K562 (cell line): ENCODE results near the gene KCTD15. TPM values are rescaled to one million over a fixed set of nuclear protein-coding genes. Genes with fewer than 3 reads are reported as not detected.

Experiments used
- ATF4 ChIP-seq: fragments of 450-650 bp; formaldehyde crosslinking; IDR thresholded peaks from 2 replicates; pipeline ENCODE4 v1.4.0; 2022; ENCODE audit warnings: mild to moderate bottlenecking, moderate library complexity
- CCNT2 ChIP-seq: IDR thresholded peaks from 2 replicates; pipeline ENCODE4 v1.6.1; 2011; ENCODE audit warnings: borderline replicate concordance, low read depth, mild to moderate bottlenecking, moderate library complexity, mixed read lengths, low read length; ENCODE audit not compliant: insufficient read length; ENCODE audit errors: extremely low read depth
- CREB1 ChIP-seq, 2 experiments: sonication (generic) in 1 of 2; formaldehyde crosslinking in 1 of 2; IDR thresholded peaks; 2 replicates each; pipeline versions ENCODE4 v1.6.1 to v1.8.0; 2012 to 2022; ENCODE audit warnings: inconsistent platforms in 1 of 2, mild to moderate bottlenecking in 1 of 2, missing genetic modification reagents in 1 of 2, moderate library complexity in 1 of 2
- CREM ChIP-seq: IDR thresholded peaks from 2 replicates; pipeline ENCODE4 v1.6.1; 2014; ENCODE audit warnings: antibody characterized with exemption, low read depth
- EHMT2 ChIP-seq: fragments of 450-650 bp; IDR thresholded peaks from 2 replicates; pipeline ENCODE4 v1.6.1; 2018; ENCODE audit warnings: antibody characterized with exemption
- FOXJ3 ChIP-seq: sonication (generic); formaldehyde crosslinking; IDR thresholded peaks from 2 replicates; pipeline ENCODE4 v1.4.0; 2020; ENCODE audit warnings: mild to moderate bottlenecking, missing genetic modification reagents
- HNRNPK ChIP-seq: fragments of 200-400 bp; formaldehyde crosslinking; IDR thresholded peaks from one replicate; pipeline ENCODE4 v1.6.1; 2018; ENCODE audit warnings: mild to moderate bottlenecking, low read depth, low read length; ENCODE audit not compliant: poor library complexity, severe bottlenecking
- KHSRP ChIP-seq: fragments of 450-650 bp; IDR thresholded peaks from 2 replicates; pipeline ENCODE4 v1.6.1; 2017
- NEUROD1 ChIP-seq: fragments of 150-350 bp; IDR thresholded peaks from 2 replicates; pipeline ENCODE4 v1.6.1; 2014; ENCODE audit warnings: borderline replicate concordance, low read length, low read depth; ENCODE audit not compliant: partially characterized antibody
- NR4A1 ChIP-seq, 2 experiments: fragments of 250-450 bp in 1 of 2; fragments of 450-650 bp in 1 of 2; sonication (Bioruptor Pico) in 1 of 2; IDR thresholded peaks; 2 replicates each; pipeline versions ENCODE4 v1.4.0 to v1.6.1; 2016 to 2020; ENCODE audit warnings: mild to moderate bottlenecking in 2 of 2, missing compliant biosample characterization in 1 of 2, missing genetic modification characterization in 1 of 2, moderate library complexity in 1 of 2
- PHB2 ChIP-seq: fragments of 450-650 bp; IDR thresholded peaks from 2 replicates; pipeline ENCODE4 v1.6.1; 2017; ENCODE audit warnings: low read depth
- POLR2A ChIP-seq: fragments of 450-650 bp; conservative IDR thresholded peaks from 2 replicates; pipeline ENCODE4 v1.6.1; 2016
- POLR2G ChIP-seq: fragments of 200-400 bp; formaldehyde crosslinking; IDR thresholded peaks from 2 replicates; pipeline ENCODE4 v1.6.1; 2017; ENCODE audit warnings: low read depth, mild to moderate bottlenecking, antibody characterized with exemption, low read length, moderate library complexity
- RBM17 ChIP-seq: fragments of 200-400 bp; formaldehyde crosslinking; IDR thresholded peaks from 2 replicates; pipeline ENCODE4 v1.6.1; 2017; ENCODE audit warnings: low read depth, mild to moderate bottlenecking, low read length, borderline replicate concordance
- SOX6 ChIP-seq: fragments of 450-650 bp; IDR thresholded peaks from 2 replicates; pipeline ENCODE4 v1.6.1; 2014; ENCODE audit warnings: mild to moderate bottlenecking
- SRSF3 ChIP-seq: fragments of 200-400 bp; formaldehyde crosslinking; IDR thresholded peaks from 2 replicates; pipeline ENCODE4 v1.6.1; 2016; ENCODE audit warnings: mild to moderate bottlenecking, low read length, moderate library complexity; ENCODE audit not compliant: insufficient read depth
- TFE3 ChIP-seq: fragments of 450-650 bp; formaldehyde crosslinking; IDR thresholded peaks from 2 replicates; pipeline ENCODE4 v1.4.0; 2020; ENCODE audit warnings: mild to moderate bottlenecking, mixed read lengths
- ZBTB33 ChIP-seq: sonication (generic); formaldehyde crosslinking; IDR thresholded peaks from 2 replicates; pipeline ENCODE4 v1.8.1; 2023; ENCODE audit warnings: mild to moderate bottlenecking, missing genetic modification reagents
- ZNF408 ChIP-seq: fragments of 250-450 bp; sonication (Bioruptor Pico); IDR thresholded peaks from 2 replicates; pipeline ENCODE4 v1.4.0; 2020; ENCODE audit warnings: low read depth, mild to moderate bottlenecking, moderate library complexity
- ZNF431 ChIP-seq: sonication (generic); formaldehyde crosslinking; IDR thresholded peaks from 2 replicates; pipeline ENCODE4 v1.8.0; 2022; ENCODE audit warnings: mild to moderate bottlenecking, missing genetic modification reagents
- ZNF449 ChIP-seq: fragments of 250-450 bp; sonication (Bioruptor Pico); IDR thresholded peaks from 2 replicates; pipeline ENCODE4 v1.8.0; 2022; ENCODE audit warnings: moderate library complexity, mild to moderate bottlenecking, inconsistent platforms
- ZSCAN29 ChIP-seq: fragments of 450-650 bp; IDR thresholded peaks from 2 replicates; pipeline ENCODE4 v1.6.1; 2017
- polyA plus RNA-seq, 8 experiments: library from polyadenylated mRNA; depleted of rRNA in 4 of 8; stranded (reverse) in 5 of 8; unstranded in 3 of 8; fragments of >200 nt; fragmentation: Nextera tagmentation in 2 of 8; fragmentation: Illumina TruSeq in 1 of 8; extraction: Ambion mirVana in 2 of 8; extraction: Trizol in 1 of 8; gene quantifications; 2 replicates each; pipeline versions ENCODE4 v1.2.1 to v1.2.3, GENCODE V29; 2011 to 2014; ENCODE audit warnings: inconsistent platforms in 1 of 8, missing spikeins in 1 of 8
- total RNA-seq, 7 experiments: library from RNA; depleted of rRNA in 6 of 7; stranded (reverse); fragments of >200 nt in 6 of 7; fragmentation: Illumina TruSeq in 2 of 7; extraction: Trizol in 2 of 7; gene quantifications; 2 replicates each; pipeline versions ENCODE4 v1.2.1 to v1.2.3, GENCODE V29; 2011 to 2021; ENCODE audit warnings: low replicate concordance in 1 of 7

Gene KCTD15
- total and polyA plus RNA-seq, 9 of the 15 experiments (the other 6 are each of a cell fraction or from before 2014, with no cell fraction given) = 1.7 to 49.0 (median 11.8) TPM

GRCh38 chr19:33797802-33798671 lies 1.4 kb downstream of the KCTD15 start (continued):
- TF ChIP-seq ATF4 (CRISPR knock-in tag) (no peak), NEUROD1 (no peak), ZNF408 (CRISPR knock-in tag) (no peak), TFE3 (CRISPR knock-in tag) (no peak), NR4A1 (CRISPR knock-in tag; IDR thresholded peaks at IDR 0.05) (no peak), NR4A1 (tag; IDR thresholded peaks at IDR 0.05) (no peak), KHSRP (no peak), ZBTB33 (CRISPR knock-in tag) (peak; percentile 76), EHMT2 (no peak), PHB2 (no peak), POLR2G (peak; percentile 67), POLR2A (no peak), FOXJ3 (CRISPR knock-in tag) (no peak), SOX6 (0 out of 2 replicates have a peak, but pooled peaks have one; percentile 3), ZSCAN29 (no peak), HNRNPK (no peak), ZNF449 (CRISPR knock-in tag) (no peak), CREB1 (IDR thresholded peaks at IDR 0.05) (no peak), CREB1 (CRISPR knock-in tag; IDR thresholded peaks at IDR 0.05) (no peak), RBM17 (no peak), CREM (no peak), CCNT2 (no peak), ZNF431 (CRISPR knock-in tag) (no peak), SRSF3 (no peak)
